ENCODE data around the gene RPL27A. TPM values are rescaled to one million over a fixed set of nuclear protein-coding genes. Genes with fewer than 3 reads are reported as not detected.

The RPL27A gene
- polyA plus RNA-seq, 1 of the 3 experiments (the other 2 are of a cell fraction): 1,162 TPM

DNA sequence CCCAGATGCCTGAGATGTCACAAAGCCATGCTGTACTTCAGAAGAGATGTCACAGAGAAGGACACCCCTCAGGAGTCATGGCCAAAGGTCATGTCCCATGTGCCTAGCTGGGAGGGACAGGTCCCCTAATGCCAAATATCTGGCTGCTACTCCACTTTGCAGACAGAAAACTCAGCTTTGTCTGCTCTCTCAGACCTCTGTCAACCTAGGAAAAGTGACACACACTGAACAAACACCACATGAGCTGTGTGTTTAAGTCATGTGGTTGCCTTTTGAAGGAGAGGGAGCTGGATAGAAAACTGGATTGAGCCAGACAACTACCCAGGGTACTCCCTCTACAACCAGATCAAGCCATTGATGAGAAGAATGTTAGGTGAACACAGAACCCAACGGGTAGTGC, 3.6 kb upstream of the RPL27A start:
- H3K36me3 ChIP-seq (replicated peaks in 1 of 2; ENCODE audit: control insufficient read depth in 1 of 2, insufficient read depth in 2 of 2, low read length in 1 of 2): peaks cover 20 to 23% of the 10 kb centered on the region in 2 experiments
- no peaks in the 10 kb centered on the region for H3K27me3 ChIP-seq (ENCODE audit: insufficient read depth)
- CTCF ChIA-PET: no interaction called here
- H3K4me1 ChIP-seq (ENCODE audit: control insufficient read depth in 1 of 2, insufficient read depth in 2 of 2, low read depth in 1 of 2, low read length in 1 of 2): peaks cover 0 to 6% of the 10 kb centered on the region in 2 experiments; a peak in 1 of 4 replicates
- H3K9me2 ChIP-seq: no peaks in the 10 kb centered on the region
- H3K9ac ChIP-seq: no peak overlapping the region
- H4K20me1 ChIP-seq (ENCODE audit: insufficient read depth): peaks cover 3% of the 10 kb centered on the region
- no peak for DNase-seq
- no peaks in the 10 kb centered on the region for H3K9me3 ChIP-seq
- no peak overlapping the region for H3K4me3 ChIP-seq (ENCODE audit: low read depth in 2 of 2, low read length in 1 of 2)
- POLR2A ChIA-PET: interaction anchor here (1.7 kb wide), 1 partner anchor 10 kb away, joined by 11 read pairs; no protein-coding TSS in a partner anchor
- H3K27ac ChIP-seq (ENCODE audit: low read depth in 2 of 2, low read length in 1 of 2): no peak overlapping the region
- H3K4me2 ChIP-seq: no peak overlapping the region
- H3F3A ChIP-seq (replicated peaks; ENCODE audit: insufficient read depth): peaks cover 4% of the 10 kb centered on the region
- H3K79me2 ChIP-seq (ENCODE audit: insufficient read depth): peaks cover 29% of the 10 kb centered on the region
- WGBS (ENCODE audit: low lambda C conversion rate): 67% methylated on average over 1 of the region's 1 CpG
- no peak overlapping the region for H2AFZ ChIP-seq (ENCODE audit: low read depth)
- TF ChIP-seq, protein P1, sequence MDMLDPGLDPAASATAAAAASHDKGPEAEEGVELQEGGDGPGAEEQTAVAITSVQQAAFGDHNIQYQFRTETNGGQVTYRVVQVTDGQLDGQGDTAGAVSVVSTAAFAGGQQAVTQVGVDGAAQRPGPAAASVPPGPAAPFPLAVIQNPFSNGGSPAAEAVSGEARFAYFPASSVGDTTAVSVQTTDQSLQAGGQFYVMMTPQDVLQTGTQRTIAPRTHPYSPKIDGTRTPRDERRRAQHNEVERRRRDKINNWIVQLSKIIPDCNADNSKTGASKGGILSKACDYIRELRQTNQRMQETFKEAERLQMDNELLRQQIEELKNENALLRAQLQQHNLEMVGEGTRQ (IDR thresholded peaks at IDR 0.05; ENCODE audit: borderline replicate concordance, low read depth, low read length): no peak
- TF ChIP-seq, protein P2, sequence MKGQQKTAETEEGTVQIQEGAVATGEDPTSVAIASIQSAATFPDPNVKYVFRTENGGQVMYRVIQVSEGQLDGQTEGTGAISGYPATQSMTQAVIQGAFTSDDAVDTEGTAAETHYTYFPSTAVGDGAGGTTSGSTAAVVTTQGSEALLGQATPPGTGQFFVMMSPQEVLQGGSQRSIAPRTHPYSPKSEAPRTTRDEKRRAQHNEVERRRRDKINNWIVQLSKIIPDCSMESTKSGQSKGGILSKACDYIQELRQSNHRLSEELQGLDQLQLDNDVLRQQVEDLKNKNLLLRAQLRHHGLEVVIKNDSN (IDR thresholded peaks at IDR 0.05; ENCODE audit: borderline replicate concordance, low read depth): no peak
- TF ChIP-seq RCOR1 (IDR thresholded peaks at IDR 0.05; ENCODE audit: low read length) (no peak), RXRA (IDR thresholded peaks at IDR 0.05; ENCODE audit: borderline replicate concordance, low read depth) (no peak), CHD2 (IDR thresholded peaks at IDR 0.05; ENCODE audit: low read length, partially characterized antibody) (no peak), SIN3A (IDR thresholded peaks at IDR 0.05; ENCODE audit: borderline replicate concordance, low read depth, low read length) (no peak), ELF1 (IDR thresholded peaks at IDR 0.05) (no peak), NFIC (IDR thresholded peaks at IDR 0.05; ENCODE audit: borderline replicate concordance) (no peak), JUND (IDR thresholded peaks at IDR 0.05) (no peak), TAF1 (IDR thresholded peaks at IDR 0.05; ENCODE audit: borderline replicate concordance, low read depth, low read length) (no peak), RAD21 (IDR thresholded peaks at IDR 0.05; ENCODE audit: low read length) (no peak), MXI1 (IDR thresholded peaks at IDR 0.05; ENCODE audit: low read depth, low read length) (no peak)
- TF ChIP-seq, protein P3, sequence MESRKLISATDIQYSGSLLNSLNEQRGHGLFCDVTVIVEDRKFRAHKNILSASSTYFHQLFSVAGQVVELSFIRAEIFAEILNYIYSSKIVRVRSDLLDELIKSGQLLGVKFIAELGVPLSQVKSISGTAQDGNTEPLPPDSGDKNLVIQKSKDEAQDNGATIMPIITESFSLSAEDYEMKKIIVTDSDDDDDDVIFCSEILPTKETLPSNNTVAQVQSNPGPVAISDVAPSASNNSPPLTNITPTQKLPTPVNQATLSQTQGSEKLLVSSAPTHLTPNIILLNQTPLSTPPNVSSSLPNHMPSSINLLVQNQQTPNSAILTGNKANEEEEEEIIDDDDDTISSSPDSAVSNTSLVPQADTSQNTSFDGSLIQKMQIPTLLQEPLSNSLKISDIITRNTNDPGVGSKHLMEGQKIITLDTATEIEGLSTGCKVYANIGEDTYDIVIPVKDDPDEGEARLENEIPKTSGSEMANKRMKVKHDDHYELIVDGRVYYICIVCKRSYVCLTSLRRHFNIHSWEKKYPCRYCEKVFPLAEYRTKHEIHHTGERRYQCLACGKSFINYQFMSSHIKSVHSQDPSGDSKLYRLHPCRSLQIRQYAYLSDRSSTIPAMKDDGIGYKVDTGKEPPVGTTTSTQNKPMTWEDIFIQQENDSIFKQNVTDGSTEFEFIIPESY (IDR thresholded peaks at IDR 0.05; ENCODE audit: borderline replicate concordance, low read depth): no peak
- TF ChIP-seq, protein P4, sequence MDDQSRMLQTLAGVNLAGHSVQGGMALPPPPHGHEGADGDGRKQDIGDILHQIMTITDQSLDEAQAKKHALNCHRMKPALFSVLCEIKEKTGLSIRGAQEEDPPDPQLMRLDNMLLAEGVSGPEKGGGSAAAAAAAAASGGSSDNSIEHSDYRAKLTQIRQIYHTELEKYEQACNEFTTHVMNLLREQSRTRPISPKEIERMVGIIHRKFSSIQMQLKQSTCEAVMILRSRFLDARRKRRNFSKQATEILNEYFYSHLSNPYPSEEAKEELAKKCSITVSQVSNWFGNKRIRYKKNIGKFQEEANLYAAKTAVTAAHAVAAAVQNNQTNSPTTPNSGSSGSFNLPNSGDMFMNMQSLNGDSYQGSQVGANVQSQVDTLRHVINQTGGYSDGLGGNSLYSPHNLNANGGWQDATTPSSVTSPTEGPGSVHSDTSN (IDR thresholded peaks at IDR 0.05): no peak
